ELF-1 (cell line): Measurements from ENCODE around the gene MINDY4.

Source experiments
- DNase-seq: peaks from one replicate; pipeline ENCODE4 v3.0.0-alpha.2; 2016; ENCODE audit warnings: low read depth, low spot score

The MINDY4 gene

DNA sequence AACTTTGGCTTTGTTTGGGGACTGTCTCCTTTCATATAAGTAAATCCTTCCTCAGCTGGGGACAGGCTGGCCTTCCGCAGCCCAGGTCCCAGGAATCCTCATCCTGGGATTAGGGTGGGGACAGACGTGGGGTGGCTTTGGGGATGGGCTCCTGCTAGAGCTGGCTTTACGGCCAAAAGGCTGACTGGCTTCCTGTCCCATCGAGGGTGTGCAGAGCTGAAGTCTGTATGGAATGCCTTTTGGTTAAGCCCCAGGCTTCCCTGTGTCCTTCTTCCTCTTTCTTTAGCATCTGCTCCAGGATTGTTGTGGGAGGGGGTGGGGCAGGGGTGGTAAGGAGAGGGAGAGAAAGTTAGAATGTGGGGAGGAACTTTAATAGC lies 81.1 kb downstream of the MINDY4 start:
- peak; percentile 44 for DNase-seq

DNA sequence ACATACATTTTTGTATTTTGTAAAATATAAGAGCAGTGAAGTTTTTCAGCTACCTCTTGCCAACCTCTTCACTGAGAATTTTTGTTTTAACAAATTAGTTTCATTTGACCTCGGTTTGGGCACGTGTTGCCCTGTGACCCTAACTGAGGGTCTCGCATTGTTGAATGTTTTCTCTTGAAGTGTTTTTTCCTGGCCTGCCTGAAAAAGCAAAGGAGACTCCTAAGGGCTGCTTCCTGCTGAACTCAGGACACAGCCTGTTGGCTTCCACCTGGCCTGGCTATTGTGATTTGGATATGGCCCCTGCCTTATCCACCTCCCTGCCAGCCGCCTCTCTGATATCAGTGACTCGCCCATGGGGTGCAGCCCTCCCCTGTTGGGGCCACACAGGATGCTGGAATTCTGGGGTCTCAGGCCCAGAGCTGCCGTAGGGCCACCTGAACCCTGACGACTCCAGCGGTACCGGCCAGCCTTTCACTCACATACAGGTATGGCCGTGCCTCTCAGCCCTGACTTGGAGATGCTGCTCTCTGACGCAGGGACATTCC lies 81.6 kb downstream of the MINDY4 start:
- DNase-seq: no peak

DNA sequence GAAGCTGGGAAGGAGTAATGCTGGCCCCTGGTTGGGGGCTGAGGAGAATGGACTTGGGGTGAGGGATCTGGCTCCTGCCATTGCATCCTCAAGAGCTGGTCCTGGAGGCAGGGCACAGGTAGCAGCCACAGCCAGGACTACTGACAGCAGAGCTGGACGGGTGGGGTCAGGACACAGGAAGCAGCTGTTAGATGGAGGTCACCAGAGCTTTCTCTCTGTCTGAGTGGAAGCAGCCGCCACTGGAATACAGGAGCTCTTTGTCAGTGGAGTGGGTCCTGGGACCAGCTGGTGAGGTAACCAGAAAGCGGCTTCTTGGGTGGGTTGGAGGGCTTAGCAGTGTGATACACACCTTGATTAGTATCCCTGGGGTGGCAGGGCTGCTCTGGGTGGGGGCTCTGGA lies 82.4 kb downstream of the MINDY4 start:
- DNase-seq: no peak

DNA sequence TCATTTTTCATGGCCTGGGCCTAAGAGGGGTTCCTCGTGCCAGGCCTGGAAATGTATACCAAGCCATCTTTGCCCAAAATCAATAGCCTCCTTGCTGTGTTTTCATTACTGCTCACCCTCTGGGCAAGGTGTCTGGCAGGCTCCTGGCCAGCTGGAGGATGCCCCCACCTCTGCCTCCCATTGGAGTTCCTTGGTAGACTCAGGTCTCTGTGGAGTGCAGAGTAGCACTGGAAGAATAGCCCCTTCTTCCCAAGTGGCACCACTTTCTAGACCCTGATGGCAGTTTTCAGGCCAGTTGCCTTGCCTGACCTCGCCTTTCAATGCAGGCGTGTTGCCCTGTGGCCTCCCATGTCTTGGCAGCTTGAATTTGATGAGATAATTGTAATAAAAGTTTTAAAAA lies 84.7 kb downstream of the MINDY4 start:
- no peak for DNase-seq

DNA sequence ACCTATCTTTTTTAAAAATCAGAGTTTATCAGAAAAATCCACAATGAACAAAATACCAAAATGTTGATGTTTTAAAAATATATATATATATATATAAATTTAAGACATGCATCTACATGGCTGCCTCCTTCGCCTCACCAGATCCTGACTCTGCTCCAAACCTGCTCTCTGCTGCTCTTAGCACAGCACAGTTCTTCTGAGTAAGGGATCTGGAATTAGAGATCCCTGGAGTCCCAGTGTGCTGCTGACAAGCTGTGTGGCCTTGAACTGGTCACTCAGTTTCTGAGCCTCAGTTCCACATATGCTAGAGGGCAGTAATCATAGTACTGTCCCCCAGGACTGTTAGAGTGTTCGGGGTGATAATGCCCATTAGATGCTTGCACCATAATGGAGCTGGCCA lies 87.4 kb downstream of the MINDY4 start:
- no peak for DNase-seq

DNA sequence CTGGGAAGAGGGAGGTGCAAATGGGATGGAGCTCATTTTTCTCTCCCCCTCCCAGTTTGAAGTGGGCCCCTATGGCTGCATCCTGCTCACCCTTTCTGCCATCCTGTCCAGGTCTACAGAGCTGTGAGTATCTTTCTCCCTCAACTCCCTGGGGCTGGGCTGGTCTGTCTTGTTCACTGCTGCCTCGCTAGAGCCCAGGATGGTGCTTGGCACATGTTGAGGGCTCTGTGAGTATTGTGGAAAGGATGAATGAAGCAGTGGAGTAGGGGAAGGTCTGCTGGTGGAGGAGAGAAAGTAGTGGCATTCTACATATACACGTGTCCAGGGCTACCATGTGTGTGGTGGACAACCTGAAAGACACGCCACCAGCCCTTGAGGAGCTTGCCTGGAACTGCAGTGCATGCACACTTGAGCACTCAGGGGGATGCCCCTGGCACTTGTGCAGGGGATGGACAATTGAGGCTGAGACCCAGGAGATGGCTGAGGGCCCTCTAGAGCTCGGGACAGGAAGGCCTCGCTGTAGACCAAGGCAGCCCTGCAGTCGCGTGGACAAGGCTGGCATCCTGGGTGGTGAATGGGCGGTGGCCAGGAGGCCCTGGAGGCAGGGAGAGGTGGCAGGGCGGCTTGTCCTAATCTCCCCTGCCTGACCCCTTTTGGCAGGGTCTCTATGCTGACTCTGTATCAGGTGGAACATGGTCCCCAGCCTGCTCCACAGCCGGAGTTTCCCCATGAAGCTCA lies 88.2 kb downstream of the MINDY4 start:
- no peak for DNase-seq

DNA sequence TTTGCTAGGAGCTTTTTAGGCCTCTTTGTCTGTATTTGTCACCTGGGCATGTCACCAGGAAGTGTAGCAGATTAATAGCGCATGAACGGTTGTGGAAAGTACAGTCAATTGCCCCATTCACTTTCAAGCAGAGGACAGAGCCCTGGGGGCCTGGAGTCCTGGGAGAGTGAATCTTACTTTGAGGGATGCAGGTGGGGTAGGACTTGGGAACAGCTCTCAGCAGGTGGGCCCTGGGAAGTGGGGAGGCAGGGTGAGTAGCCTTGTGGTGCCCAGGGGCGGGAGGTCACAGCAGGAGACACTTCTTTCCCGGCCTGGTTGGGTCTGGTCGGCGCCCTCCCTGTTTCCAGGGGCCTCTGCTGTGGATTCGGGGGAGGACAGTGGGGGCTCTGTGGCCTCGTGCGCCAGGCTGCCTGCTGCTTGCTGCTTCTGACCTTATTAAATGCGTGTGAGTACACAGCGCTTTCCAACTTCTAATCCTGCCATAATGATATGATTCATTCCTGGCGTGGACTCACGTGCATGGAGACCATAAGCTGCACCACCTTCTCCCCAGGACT lies 88.8 kb downstream of the MINDY4 start:
- peak; percentile 36 for DNase-seq

DNA sequence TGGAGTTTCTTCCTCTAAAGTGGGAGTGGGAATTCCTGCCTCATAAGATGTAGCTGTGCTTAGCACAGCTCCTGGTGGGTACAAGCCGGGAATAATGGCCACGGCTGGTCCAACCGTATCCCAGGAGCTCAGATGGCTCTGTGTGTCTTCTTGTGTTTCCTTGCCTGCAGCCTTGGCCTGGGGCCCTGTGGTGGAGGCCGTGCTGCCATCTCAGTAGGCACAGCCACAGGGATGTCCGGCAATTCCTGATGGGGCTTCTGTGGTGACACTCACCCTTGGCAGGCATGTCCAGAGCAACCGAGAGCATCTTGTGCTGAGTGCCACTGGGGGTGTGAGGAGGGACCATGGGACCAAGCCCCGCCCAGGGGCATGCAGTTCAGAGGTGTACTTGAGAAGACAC lies 90.4 kb downstream of the MINDY4 start:
- DNase-seq: no peak

DNA sequence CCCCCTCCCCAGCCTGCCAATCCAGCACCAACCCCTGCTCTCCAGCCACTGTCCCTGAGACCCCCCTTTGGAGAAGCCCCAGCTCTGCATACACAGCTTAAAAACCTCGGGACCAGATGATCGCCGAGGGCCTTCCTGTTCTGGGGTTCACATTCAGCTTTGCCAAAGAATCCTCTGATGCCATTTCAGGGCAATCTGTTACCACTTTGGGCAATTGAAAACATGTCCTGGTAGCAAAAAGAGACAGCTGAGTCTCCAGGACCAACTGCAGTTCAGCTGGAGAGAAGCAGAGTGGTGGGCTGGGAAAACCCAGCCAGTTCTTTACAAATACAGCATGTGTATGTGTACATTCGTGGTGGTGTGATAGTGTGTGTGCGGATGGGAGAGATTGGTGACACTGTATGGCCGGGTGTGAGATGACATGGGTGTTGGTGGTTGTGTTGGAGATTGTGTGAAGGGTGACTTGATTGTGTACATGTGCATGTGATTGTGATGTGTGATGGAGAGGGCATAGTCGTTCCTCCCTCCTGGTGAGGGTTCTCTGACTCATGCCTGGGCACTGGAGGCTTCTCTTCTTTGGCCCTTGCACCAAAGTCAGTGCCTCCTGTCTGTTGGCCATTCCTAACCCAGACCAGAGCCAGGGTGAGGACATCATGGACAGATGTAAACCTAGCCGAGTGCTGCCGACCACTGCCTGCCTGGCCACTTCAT lies 91.9 kb downstream of the MINDY4 start:
- no peak for DNase-seq

DNA sequence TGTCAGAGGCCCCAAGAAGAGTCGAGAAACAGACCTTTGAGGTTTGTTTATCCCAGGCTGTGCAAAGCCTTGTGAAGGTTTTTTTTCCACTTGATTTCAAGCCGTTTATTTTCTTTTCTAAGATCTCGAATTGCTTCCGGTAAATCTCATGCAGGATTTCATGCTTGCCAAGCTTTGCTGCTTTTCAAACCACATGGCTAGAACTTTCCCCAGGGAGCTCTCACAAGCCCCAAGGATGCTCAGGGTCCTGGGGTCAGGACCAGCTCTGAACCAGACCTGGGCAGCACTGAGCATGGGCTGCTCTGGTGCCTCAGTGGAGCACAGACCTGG lies 92.5 kb downstream of the MINDY4 start:
- DNase-seq: no peak

DNA sequence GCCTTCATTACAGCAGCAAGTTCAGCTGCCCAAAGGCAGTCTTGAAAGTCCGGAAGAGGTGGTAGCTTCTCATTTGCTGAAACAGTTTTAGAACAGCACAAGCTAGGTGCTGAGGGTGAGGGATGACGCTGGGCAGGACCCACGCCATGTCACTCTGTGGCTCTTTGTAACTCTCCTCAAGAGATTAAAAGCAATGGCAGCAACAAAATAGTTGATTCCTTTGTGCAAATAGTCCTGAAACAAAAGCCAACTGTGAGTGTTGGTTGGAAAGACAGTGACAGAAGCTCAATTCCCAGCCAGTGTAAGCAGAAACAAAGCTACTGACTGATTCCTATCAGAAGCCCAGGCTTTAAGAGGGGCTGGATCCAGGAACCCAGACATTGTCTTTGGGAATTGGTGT lies 92.9 kb downstream of the MINDY4 start:
- no peak for DNase-seq

DNA sequence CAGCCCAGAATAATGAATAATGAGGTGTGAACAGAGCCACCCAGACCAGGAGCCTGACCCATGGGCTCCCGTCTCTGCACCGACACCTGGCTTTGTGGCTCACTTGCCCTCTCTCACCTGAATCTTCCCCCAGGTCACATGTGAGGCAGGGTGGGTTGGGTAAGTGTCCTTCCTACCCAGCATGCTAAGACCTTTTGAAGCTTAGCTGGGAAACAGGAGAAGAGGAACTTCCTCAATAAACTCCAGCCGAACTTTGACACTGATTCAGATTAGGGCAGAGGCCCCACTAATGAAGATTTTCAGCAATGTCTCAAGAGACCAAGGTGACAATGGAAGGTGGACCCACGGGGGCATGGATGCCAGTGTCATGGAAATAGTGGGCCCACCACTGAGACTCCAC lies 93.9 kb downstream of the MINDY4 start:
- no peak for DNase-seq

DNA sequence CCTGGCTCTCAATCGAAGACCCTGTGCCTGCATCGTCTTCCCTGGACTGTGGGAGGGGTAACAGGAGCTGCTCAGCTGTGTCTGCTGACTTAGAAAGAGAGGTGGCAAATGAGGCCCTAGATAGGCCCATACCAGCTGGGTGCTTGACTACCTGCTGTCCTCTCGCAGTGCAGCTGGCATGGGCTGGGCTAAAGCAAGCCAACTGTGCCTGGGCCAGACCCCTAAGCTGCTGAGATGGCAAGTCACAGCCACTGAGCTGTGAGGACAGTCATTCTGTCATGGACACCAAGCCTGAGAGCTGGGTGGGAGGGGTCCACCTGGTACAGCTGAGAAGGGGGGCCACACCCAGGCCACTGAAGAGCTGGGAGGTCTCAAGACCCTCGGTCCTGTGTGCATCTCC lies 94.6 kb downstream of the MINDY4 start:
- no peak for DNase-seq

DNA sequence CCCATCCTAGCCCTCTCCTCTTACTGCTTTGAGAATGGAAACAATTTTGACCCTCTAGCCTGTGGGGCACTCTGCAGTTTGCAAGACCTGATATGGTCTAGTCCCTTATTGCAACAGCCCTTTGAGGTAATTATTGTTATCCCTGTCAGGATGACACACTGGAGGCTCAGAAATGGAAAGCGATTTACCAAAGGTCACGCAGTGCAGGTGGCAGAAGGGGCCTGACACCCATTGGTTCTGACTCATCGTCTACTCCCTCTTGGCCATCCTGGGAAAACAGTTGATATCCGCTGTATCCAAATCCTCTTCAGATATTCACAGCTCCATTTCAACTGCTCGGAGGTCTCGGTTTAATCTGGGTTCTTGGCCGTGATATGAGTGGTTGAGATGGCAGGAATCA lies 95.7 kb downstream of the MINDY4 start:
- DNase-seq: no peak

DNA sequence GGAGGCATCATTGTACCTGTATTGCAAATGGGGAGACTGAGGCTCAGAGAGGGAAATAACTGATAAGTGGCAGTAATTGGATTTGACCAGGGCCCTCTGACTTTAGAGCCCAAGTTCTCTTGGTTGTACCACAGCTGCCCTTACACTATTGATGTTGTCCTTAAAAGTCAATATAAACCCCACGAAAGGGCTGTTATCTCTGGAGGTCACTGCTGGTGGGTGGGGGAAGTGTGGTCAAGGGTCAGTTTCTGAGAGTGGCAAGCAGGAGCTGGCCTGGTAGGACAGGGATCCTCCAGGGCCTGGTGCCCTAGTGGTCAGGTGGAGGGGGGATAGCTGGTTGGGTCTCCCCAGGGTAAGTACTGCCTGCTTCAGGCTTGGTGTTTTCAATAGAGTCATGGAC lies 96.3 kb downstream of the MINDY4 start:
- no peak for DNase-seq

DNA sequence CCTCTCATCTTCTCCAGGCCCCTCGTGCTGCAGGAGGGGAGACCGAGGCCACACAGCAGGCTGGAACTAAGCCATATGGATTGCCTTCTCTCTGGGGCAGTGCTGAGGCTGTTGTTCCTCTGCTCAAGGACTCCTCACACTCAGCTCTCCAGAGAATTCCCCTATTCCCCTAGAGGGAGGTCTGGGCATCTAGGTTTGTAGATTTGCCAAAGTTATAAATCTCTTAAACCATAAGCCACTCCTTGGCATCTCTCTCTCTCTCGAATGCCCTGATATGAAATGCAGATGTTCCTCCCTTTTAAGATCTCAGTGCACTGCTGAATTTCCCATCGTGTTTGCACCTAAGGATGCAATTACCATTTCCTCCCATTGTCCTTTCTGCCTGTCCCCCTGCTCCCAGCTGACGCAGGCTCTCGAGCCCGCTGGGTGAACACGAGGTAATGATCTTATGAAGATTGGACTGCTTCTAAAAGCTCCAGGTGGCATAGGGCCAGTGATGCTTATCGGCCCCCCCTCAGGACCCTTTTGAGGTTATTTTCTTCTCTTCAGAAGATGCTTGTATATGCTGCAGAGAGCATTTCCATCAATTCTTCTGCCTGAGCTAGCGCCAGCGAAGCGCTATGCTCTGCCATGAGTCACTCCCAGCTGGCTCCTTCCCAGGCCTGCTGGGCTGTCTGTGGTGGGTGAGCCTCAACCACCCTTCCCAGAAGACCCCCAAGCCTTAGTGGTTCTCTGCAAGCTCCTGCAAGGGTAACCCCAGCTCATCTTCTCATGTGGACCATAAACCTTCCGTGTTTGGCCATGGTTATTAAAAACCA lies 98.8 kb downstream of the MINDY4 start:
- DNase-seq: no peak

DNA sequence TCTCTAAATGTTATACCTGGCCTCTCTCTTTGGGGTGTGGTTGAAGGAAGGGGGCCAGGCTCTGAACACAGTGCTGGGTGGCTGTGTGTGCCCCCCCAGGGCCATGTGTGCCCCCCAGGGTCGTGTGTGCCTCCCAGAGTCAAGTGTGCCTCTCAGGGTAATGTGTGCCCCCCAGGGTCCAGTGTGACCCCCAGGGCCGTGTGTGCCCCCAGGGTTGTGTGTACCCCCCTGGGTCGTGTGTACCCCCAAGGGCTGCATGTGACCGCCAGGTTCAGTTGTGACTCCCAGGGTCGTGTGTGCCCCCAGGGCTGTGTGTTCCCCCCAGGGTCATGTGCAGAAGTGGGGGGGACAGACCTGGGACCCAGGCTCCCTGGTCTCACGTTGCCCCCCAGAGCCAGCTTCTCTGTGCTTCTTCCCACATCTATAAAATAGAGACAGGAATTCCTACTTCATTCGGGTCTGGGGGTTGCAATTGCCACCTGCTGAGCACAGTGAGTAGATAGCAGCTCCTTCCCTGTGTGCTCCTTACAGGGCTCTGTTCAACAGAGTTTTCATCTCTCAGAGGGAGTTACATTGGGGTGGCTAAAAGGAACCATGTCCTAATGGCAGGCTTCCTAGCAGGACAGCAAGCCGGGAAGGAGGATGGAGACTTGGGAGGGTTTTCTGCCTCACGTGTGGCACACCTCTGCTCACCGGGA lies 99.8 kb downstream of the MINDY4 start:
- no peak for DNase-seq

DNA sequence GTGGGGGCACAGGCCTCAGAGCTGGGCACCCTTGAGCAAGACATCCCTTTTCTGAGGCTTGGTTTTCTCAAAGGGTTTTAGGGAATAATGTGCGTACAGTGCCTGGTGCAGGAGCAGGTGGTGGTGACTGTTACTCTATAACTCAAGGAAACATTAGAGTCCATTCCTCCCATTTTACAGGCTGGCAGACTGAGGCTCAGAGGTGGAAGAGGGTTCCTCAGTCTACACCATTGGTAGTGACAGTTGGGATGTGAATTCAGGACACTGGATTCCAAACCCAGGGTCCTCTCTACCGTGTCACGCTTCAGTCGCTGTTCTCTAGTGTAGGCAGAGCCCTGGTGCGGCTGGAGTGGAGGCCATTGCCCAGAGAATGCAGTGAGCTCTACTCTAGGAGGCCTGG lies 100.4 kb downstream of the MINDY4 start:
- DNase-seq: no peak

DNA sequence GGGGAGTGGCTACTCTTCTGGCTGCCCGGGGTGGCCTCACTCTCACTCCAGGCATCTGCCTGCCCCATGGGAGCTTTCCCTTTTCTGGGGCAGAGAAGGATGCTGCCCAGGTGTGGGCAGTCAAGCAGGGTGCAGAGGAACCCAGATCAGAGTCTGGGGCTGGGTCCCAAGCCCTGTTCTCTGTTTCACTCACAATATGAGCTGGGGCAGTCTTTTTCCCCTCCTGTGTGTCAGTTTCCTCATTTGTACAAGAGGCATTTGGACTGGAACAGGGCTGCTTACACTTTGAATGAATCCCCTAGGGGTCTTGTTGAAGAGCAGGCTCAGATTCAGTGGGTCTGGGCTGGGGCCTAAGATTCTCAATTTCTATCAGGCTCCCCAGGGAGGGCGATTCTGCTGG lies 102.0 kb downstream of the MINDY4 start:
- no peak for DNase-seq

DNA sequence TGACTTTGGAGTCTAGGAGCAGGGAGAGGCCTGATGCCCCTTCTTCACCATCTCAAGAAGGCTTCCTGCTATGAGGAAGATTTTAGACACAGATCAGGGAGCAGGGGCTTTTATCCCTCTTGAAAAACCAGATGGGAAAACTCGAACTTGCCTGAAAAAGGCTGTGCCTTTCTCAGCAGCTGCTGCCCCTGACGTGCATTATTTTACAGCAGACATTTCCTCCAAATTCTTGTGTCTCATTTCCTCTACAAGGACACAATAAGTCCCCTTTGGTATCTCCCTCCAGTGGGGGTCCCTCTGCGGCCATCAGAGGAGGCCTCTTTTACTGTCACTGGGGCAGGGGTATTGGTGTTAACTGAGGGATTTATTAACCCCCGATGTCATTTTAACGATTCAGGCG lies 102.4 kb downstream of the MINDY4 start:
- DNase-seq: no peak

DNA sequence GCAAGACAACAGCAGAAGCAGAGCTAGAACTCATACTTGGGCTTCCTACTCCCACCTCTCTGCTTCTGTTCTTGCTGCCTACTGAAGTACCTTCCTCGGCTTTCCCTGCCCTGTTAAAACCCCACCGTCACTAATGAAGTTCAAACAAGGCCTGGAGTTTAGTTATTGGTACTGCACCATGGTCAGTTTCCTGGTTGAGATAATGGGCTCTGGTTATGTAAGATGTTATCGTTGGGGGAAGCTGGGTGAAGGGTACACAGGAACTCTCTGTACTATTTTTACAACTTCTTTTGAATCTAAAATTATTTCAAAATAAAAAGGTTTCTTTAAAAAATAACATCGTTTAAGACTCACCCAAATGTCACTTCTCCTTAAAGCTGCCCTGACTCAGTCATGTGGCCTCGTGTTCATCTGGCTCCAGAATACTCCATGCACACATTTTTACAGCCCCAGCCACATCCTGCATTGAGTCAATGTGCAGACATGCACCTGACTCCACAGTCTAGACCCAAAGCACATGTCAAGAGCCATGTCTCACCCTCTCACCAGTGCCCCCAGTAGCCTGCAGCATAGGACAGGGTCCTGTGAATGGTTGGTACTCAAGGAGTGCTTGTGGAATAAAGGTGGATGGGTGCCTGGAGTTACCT lies 103.6 kb downstream of the MINDY4 start:
- no peak for DNase-seq
